B cell (primary cell): Measurements from ENCODE around the gene PLEKHG3. TPM values are rescaled to one million over a fixed set of nuclear protein-coding genes. Genes with fewer than 3 reads are reported as not detected.

Experiments used
- ATAC-seq: fragments of 200-7000 bp; cut with Tn5 transposase; one replicate; pipeline ENCODE4 v1.10.0; 2021; ENCODE audit warnings: low read depth, mild to moderate bottlenecking, moderate number of reproducible peaks, moderate library complexity
- CTCF ChIA-PET: fragments of 350-600 bp; sonication (Branson Sonifier 250); formaldehyde crosslinking; loops from one replicate; lab custom pipeline; 2021; ENCODE audit warnings: antibody characterized with exemption, inconsistent platforms; lab: Charles Lee
- POLR2A ChIA-PET: fragments of 350-600 bp; sonication (Branson Sonifier 250); formaldehyde crosslinking; loops from one replicate; lab custom pipeline; 2021; ENCODE audit warnings: antibody characterized with exemption; lab: Charles Lee
- DNase-seq: peaks from one replicate; pipeline ENCODE4 v3.0.0; 2013
- H2AFZ ChIP-seq: 2 replicates; pipeline ENCODE4 v1.6.1; 2012; ENCODE audit warnings: mild to moderate bottlenecking, low read depth, low read length; ENCODE audit not compliant: insufficient read depth, poor library complexity, severe bottlenecking
- H3K27ac ChIP-seq, 2 donors: 1 replicate in 1 of 2; 2 replicates in 1 of 2; pipeline ENCODE4 v1.5.1; 2012 to 2013; ENCODE audit warnings: low read length in 2 of 2, mild to moderate bottlenecking in 2 of 2, moderate library complexity in 1 of 2
- H3K27me3 ChIP-seq, 4 experiments: fragments of 200-600 bp in 1 of 4; sonication (generic) in 1 of 4; replicated peaks in 1 of 4; 1 replicate in 2 of 4; 2 replicates in 2 of 4; pipeline versions ENCODE4 v1.6.1 to v1.7.0; 2013 to 2016; ENCODE audit warnings: low read length in 3 of 4, mild to moderate bottlenecking in 2 of 4, mixed read lengths in 1 of 4, moderate library complexity in 1 of 4; ENCODE audit not compliant: insufficient read depth in 4 of 4, control insufficient read depth in 3 of 4; ENCODE audit errors: control extremely low read depth in 1 of 4
- H3K36me3 ChIP-seq, 2 experiments: replicated peaks in 1 of 2; 1 replicate in 1 of 2; 2 replicates in 1 of 2; pipeline versions ENCODE4 v1.6.1 to v1.7.1; 2013; ENCODE audit warnings: low read length in 1 of 2; ENCODE audit not compliant: insufficient read depth in 2 of 2, control insufficient read depth in 1 of 2; ENCODE audit errors: control extremely low read depth in 1 of 2, extremely low read depth in 1 of 2
- H3K4me1 ChIP-seq, 2 donors: fragments of 200-600 bp in 1 of 2; sonication (generic) in 1 of 2; 1 replicate in 1 of 2; 2 replicates in 1 of 2; pipeline versions ENCODE4 v1.5.1 to v1.6.1; 2013 to 2017; ENCODE audit warnings: low read length in 2 of 2; ENCODE audit not compliant: control insufficient read depth in 2 of 2, insufficient read depth in 2 of 2
- H3K4me2 ChIP-seq: replicated peaks from 2 replicates; pipeline ENCODE3; 2012; ENCODE audit warnings: mild to moderate bottlenecking, low read depth, low read length; ENCODE audit not compliant: poor library complexity, severe bottlenecking
- H3K4me3 ChIP-seq, 5 experiments: fragments of 200-600 bp in 1 of 5; sonication (generic) in 1 of 5; 1 replicate in 3 of 5; 2 replicates in 2 of 5; pipeline versions ENCODE4 v1.5.1 to v1.7.0; 2011 to 2016; ENCODE audit warnings: low read length in 4 of 5, mild to moderate bottlenecking in 4 of 5, low read depth in 2 of 5, control low read depth in 1 of 5, moderate library complexity in 1 of 5; ENCODE audit not compliant: insufficient read depth in 1 of 5; ENCODE audit errors: control extremely low read depth in 1 of 5, extremely low read depth in 1 of 5
- H3K79me2 ChIP-seq: fragments of 200-600 bp; sonication (generic); one replicate; pipeline ENCODE4 v1.6.0; 2016; ENCODE audit warnings: low read length; ENCODE audit not compliant: control insufficient read depth, insufficient read depth
- H3K9ac ChIP-seq: fragments of 200-600 bp; sonication (generic); 2 replicates; pipeline ENCODE4 v1.6.1; 2017; ENCODE audit warnings: mild to moderate bottlenecking, low read length, moderate library complexity
- H3K9me3 ChIP-seq, 3 donors: one replicate each; pipeline versions ENCODE4 v1.6.1 to v1.7.1; 2013; ENCODE audit warnings: low read length in 2 of 3; ENCODE audit not compliant: control insufficient read depth in 2 of 3, insufficient read depth in 1 of 3; ENCODE audit errors: control extremely low read depth in 1 of 3
- H4K20me1 ChIP-seq: 2 replicates; pipeline ENCODE4 v1.6.0; 2012; ENCODE audit warnings: mild to moderate bottlenecking, low read length; ENCODE audit not compliant: insufficient read depth, control insufficient read depth, poor library complexity, severe bottlenecking
- H3K27ac Mint-ChIP-seq: one replicate; pipeline ENCODE4 v1.8.0; 2021; ENCODE audit warnings: mixed read lengths
- H3K27me3 Mint-ChIP-seq: one replicate; pipeline ENCODE4 v1.8.0; 2021; ENCODE audit warnings: mixed read lengths
- H3K4me1 Mint-ChIP-seq: one replicate; pipeline ENCODE4 v1.8.0; 2021; ENCODE audit warnings: mixed read lengths
- H3K4me3 Mint-ChIP-seq: one replicate; pipeline ENCODE4 v1.8.0; 2021; ENCODE audit warnings: mixed read lengths
- H3K9me3 Mint-ChIP-seq: one replicate; pipeline ENCODE4 v1.8.0; 2022; ENCODE audit warnings: mixed read lengths; ENCODE audit not compliant: insufficient read depth
- EZH2 ChIP-seq: IDR thresholded peaks from 2 replicates; pipeline ENCODE4 v1.6.1; 2012; ENCODE audit warnings: borderline replicate concordance, low read depth, mild to moderate bottlenecking, moderate library complexity, low read length; ENCODE audit not compliant: insufficient read depth, poor library complexity, severe bottlenecking
- WGBS: methylation state at CpG from one replicate; pipeline ENCODE4 v1.1.5; 2013; ENCODE audit warnings: missing lambda C conversion rate; ENCODE audit not compliant: insufficient coverage; 5-methylcytosine and 5-hydroxymethylcytosine counted together
- intact Hi-C: fragments of 100-400 bp; cut with micrococcal nuclease; formaldehyde crosslinking; loops from one replicate; pipeline ENCODE4 v1.10.0; 2022
- polyA plus RNA-seq: library from polyadenylated mRNA; depleted of rRNA; stranded (reverse); fragments of >200 nt; gene quantifications from 2 replicates; pipeline ENCODE4 v1.2.3, GENCODE V29; 2012
- total RNA-seq, 2 donors: library from RNA; stranded (reverse); fragments of 120-200 nt in 1 of 2; gene quantifications; 1 replicate in 1 of 2; 2 replicates in 1 of 2; pipeline versions ENCODE4 v1.2.3 to v1.2.4, GENCODE V29; 2013 to 2022
- TF ChIP-seq, protein P1 (sequence below): fragments of 200-600 bp; IDR thresholded peaks from one replicate; pipeline ENCODE4 v1.8.0; 2022; ENCODE audit warnings: antibody characterized with exemption, mild to moderate bottlenecking

The PLEKHG3 gene
- total and polyA plus RNA-seq, 2 donors (not counting 1 experiment from before 2014, with no cell fraction given): 0.12 to 0.25 TPM

- Histone ChIP-seq H3K4me2 (no peak overlapping the region), H3K27me3 (peaks cover 0 to 16% (median 6%) of the 10 kb centered on the region in 4 experiments), H4K20me1 (no peaks in the 10 kb centered on the region), H3K27ac (no peak overlapping the region), H3K9me3 (no peaks in the 10 kb centered on the region), H3K4me1 (peaks cover 6% of the 10 kb centered on the region in 2 donors), H3K79me2 (no peaks in the 10 kb centered on the region), H3K4me3 (no peak overlapping the region), H3K9ac (no peak overlapping the region), H3K36me3 (no peaks in the 10 kb centered on the region), H2AFZ (no peak overlapping the region)
- H3K27ac Mint-ChIP-seq: no peak overlapping the region
- intact Hi-C loops: loop anchor here (5.0 kb wide), 2 partner anchors 131 to 419 kb away; no protein-coding TSS in a partner anchor
- H3K4me3 Mint-ChIP-seq: no peak overlapping the region
- H3K4me1 Mint-ChIP-seq: peaks cover 13% of the 10 kb centered on the region
- no peak for TF ChIP-seq EZH2
- TF ChIP-seq, protein P1, sequence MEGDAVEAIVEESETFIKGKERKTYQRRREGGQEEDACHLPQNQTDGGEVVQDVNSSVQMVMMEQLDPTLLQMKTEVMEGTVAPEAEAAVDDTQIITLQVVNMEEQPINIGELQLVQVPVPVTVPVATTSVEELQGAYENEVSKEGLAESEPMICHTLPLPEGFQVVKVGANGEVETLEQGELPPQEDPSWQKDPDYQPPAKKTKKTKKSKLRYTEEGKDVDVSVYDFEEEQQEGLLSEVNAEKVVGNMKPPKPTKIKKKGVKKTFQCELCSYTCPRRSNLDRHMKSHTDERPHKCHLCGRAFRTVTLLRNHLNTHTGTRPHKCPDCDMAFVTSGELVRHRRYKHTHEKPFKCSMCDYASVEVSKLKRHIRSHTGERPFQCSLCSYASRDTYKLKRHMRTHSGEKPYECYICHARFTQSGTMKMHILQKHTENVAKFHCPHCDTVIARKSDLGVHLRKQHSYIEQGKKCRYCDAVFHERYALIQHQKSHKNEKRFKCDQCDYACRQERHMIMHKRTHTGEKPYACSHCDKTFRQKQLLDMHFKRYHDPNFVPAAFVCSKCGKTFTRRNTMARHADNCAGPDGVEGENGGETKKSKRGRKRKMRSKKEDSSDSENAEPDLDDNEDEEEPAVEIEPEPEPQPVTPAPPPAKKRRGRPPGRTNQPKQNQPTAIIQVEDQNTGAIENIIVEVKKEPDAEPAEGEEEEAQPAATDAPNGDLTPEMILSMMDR: no peak
- whole genome bisulfite sequencing: 75% methylated on average over 2 of the region's 5 CpGs
- ChIA-PET CTCF (interaction anchor here (0.8 to 2.4 kb wide), 4 partner anchors 11 to 198 kb away, joined by 3 to 16 read pairs (median 4); no protein-coding TSS in a partner anchor), POLR2A (no interaction called here)
- H3K27me3 Mint-ChIP-seq: peaks cover 45% of the 10 kb centered on the region
- ATAC-seq (no peak), DNase-seq (no peak)
- H3K9me3 Mint-ChIP-seq: no peaks in the 10 kb centered on the region
These were observed 57.3 kb downstream of the PLEKHG3 start for GRCh38 chr14:64761441-64762043.
